ENCODE results near the gene NEURL1.
"Not testable (repeated sequence)": the region's sequence is repeated elsewhere in the genome, so short reads cannot be mapped to it uniquely, and the experiment has no call there.

NEURL1 gene

DNA sequence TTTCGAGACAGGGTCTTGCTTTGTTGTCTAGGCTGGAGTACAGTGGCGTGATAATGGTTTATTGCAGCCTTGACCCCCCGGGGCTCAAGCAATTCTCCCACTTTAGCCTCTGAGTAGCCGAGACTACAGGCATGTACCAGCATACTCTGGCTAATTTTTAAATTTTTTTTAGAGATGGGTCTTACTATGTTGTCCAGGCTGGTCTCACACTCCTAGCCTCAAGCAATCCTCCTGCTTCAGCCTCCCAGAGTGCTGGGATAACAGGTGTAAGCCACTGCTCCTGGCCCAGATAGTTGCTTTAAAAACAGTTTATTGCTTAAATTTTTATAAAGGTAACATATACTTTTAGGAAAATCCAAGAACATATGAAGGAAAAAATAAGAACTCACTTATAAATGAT is 26.3 kb downstream of the NEURL1 start:
- no peak for DNase-seq

DNA sequence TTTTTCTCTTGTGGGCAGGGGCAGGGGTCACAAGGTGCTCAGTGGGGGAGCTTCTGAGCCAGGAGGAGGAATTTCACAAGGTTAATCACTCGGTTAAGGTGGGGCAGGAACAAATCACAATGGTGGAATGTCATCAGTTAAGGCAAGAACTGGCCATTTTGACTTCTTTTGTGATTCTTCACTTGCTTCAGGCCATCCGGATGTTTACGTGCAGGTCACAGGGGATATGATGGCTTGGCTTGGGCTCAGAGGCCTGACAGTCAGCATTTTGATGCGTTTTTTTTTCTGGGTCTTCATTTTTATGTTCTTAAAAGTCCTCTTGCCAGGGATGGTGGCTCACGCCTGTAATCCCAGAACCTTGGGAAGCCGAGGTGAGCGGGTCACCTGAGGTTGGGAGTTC is 28.5 kb downstream of the NEURL1 start:
- DNase-seq = not testable (repeated sequence)

- no peak for DNase-seq
Observed at GRCh38 chr10:103523683-103524082, 30.2 kb downstream of the NEURL1 start.

- no peak for DNase-seq
Observed at GRCh38 chr10:103525901-103526300, 32.4 kb downstream of the NEURL1 start.

DNA sequence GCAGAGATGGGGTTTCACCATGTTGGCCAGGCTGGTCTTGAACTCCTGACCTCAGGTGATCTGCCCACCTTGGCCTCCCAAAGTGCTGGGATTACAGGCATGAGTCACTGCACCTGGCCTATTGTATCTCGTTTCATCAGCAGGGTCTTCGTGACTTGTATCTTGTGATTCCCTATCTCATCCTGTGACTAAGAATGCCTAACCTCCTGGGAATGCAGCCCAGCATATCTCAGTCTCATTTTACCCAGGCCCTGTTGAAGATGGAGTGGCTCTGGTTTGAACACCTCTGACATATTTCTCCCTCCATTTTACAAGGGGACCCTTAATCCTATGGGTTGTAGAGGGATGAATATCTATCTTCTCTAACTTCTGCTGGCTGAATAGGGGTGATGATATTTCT is 34.0 kb downstream of the NEURL1 start:
- not testable (repeated sequence) for DNase-seq

DNA sequence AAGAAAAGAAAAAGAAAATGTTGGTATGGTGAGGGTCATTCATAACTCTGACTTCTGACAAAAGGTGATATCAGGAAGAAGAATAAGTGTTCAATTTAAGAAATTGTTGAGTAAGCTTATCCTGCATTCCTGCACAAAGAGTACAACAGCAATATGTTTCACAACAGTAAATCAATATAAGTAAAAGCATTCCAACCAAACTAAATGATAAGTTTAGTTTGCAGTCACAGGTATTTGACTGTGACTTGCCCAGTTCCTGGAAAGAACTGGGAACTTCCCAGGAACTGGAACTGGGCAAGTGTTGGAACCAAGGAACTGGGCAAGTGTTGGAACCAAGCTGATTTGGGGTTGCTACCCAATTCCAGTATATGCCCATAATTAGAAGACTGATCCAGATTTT is 35.0 kb downstream of the NEURL1 start:
- DNase-seq = no peak

DNA sequence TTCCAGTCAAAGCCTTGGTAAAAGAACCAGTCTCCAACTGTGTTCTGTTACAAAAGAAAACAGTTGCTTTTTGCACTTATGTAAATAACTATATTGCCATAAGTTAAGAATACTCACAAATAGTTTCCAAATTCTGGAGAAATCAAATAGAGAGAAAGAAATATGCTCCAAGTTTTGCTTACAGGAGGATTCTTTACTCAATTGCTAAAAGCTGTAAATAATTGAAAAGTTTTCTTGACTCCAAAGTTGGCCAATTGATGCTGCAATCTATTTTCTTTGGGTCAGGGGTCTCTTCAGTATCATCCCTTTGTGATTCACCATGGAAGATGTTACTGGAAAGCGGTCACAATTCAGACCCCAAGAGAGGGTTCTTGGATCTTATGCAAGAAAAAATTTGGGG is 36.0 kb downstream of the NEURL1 start:
- no peak for DNase-seq

GRCh38 chr10:103533827-103534226 is 40.3 kb downstream of the NEURL1 start:
- no peak for DNase-seq

DNA sequence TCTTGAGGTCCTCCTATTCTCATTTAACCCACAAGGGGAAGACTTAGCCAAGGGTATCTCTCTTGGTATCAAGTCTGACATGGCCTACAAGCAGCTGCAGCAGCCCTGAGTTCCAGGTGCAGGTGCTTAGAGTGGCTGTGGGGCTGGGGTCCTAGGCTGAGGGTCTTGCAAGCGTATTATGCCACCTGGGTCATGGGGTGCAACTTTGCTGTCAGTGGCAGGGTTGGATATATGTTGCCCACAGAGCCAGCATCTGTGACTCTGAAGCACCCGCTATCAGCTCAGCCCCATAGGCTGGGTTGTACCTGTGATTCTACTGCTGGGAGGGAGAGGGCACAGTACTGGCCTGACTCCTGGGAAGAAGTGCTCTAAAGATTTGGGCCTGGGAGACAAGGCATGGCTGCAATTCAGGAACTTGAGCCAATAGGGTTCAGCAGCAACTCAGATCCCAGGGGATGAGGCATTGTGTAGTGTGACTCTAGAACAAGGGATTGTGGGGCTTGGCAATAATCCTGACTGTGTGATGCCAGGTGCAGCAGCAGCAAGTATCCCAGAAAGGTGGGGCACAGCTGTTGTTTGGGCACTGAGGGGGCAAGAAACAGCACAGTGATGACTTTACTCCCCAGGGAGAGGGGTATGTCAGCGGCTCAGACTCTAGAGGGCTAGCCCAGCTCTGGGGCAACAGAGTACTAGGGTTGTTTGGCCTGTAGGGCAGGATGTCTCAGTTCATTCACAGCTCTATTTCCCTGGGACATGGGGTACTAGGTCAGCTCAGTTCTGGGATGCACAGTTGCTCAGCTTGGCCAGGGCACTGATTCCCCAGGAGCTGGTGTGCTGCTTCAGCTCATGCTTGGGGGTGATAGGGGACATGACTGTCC is 41.4 kb downstream of the NEURL1 start:
- no peak for DNase-seq

DNA sequence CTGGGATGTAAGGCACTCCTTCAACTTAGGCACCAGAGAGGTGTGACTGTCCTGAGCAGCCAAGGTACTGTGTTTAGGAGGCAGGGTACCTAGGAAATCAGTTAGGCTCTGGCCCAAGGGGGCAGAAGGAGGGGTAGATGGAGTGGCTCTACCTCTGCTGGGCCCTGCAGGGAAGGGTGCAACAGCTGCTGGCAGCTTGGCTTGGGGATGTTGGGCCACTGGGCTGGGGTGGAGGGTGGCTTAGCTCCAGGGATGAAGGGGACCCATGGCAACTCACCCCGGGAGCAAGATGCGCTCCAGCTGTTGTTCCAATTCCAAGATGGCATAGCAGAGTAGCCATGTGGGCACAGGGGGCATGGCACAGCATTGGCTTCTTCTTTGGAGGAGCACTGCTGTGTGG is 42.1 kb downstream of the NEURL1 start:
- no peak for DNase-seq

DNA sequence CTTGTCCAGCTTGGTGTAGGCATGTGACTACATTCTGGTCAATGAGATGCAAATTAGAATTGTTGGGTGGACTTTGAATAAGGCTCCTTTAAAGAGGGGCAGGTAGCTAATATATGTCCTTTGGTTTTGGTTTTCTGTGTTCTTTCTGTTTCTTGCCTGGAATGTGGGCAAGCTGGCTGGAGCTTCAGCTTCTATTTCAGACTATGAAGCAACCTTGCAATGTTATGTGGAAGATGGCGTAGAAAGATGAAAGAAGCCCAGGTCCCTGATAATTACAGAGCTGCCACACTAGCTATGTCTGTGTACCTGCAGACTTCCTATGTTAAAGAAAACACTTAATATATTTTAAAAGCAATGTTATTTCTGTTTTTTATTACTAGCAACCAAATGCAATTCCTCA is 46.2 kb downstream of the NEURL1 start:
- DNase-seq = no peak

- no peak for DNase-seq
Observed at GRCh38 chr10:103540722-103541121, 47.2 kb downstream of the NEURL1 start.

DNA sequence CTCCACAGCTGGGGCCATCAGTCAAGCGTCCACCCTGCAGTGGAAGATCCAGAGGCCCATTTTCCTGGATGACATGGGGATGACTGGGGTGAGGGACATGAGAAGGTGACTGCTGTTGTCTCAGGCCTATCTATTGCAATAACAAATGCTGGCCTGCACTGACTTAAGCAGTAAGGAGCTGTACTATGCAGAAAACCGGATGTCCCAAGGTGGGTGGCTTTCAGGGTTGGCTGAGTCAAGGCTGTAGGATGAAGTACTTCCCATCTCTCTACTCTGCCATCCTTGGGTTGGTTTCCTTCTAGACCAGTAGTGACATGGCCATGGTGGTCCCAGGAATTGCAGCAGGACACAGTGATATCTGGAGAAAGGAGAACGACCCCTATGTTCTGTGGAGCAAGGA is 48.1 kb downstream of the NEURL1 start:
- no peak for DNase-seq

DNA sequence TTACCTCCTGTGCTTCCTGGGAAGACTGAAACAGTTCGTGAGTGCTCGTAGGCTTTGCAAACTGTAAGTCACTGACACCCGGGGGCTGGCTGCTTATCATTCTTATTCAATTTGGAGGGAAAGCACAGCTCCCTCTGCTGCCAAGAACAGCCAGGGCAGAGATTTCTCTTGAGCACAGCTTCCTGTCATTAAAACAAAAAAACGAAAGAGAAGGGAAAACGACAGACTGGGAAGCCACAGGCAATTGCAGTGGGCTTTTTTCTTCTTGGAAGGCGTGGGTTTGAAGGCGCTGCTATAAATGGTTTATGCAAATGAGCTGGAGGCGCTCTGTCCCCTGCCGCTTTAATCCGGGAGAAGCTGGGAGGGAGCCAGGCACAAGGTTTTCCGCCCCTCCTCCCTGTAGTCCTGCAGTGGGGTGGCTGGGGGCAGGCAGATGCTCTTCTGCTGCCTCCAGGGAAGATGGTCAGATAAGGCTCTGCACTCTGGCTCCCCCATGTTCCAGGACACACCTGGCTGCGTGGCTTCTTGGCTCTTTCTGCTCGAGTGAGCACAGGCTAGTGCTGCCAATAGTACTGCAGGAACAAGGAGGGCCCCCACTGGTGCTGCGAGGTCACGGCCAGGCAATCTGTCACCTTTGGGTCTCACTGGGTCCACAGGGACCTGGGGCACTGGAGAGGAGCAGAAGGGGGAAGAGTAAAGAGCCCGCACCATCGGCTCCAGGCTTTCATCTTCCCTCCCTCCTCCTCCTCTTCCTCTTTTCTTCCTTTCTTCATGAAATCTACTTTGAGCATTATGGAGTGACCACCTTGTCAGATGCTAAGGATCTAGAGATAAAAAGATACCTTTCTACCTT is 49.5 kb downstream of the NEURL1 start:
- peak; percentile 87 for DNase-seq

GRCh38 chr10:103543617-103544525 is 50.4 kb downstream of the NEURL1 start:
- DNase-seq = peak; percentile 33

DNA sequence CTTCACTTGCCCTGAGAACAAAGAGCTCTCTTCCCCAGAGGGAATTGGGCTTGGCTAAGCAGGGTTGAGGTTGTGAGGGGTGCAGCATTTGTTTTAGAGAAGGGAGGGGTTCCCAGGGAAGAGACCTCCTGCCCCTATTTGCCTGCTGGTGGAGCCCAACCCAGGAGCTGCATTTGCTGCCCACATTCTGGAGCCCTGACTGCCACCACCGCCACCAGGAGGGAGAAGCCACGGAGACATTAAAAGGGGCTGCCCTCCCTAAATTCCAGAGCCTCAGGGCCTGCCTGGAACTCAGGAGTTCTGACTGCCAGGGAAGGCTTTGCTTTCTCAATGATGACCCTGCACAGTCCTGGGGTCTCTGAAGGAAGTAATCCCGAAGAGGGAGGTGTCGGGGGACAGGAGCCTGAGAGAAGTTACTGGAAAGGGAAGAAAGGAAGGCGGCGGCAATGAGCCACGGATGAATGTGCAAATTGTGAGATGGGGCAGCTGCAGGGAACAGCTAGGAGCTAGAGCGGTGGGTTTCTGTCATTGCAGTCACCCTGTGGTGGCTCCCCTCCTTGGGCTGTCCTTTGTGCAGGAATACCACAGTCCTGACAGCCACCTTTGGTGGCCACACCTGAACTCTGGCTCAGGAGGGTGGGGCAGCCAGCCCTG is 51.3 kb downstream of the NEURL1 start:
- no peak for DNase-seq

DNA sequence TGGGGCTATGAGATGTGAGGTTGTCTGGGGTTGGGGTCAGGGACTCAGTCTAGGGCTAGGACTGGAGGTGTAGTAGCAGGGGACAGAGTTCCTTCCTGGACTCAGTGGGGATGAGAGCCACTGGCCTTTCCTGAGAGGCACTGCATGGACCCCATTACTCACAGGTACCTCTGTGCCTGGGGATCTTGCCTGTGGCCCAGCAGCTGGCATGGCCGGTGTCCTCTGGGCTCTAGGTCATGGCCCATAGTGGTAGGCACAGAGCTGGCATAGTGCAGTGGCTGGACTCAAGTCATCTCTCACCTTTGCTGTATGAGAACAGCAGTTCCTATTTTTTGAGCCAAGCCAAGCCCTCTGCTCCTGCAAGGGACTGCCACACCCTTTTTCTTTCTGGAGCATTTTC is 51.9 kb downstream of the NEURL1 start:
- DNase-seq = no peak

DNA sequence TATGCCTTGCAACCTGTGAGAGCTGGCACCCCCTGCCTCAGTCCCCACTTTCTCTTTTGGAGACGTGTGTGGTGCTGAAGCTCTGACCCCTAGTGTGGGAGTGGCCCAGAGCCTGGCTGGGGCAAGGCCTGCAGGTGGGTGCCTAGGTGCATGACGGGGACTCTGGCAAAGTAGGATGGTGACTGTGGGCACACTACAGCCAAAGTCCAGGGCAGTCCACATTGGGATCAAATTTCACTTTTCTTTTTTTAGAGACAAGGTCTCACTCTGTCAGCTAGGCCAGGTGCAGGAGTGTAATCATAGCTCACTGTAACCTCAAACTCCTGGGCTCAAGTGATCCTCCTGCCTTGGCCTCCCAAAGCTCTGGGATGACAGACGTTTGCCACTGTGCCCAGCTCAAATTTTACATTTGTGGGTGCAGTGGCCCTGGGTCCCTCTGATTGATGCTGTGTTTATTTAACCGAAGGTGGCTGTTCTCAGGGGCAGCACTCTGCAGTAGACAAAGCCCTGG is 52.3 kb downstream of the NEURL1 start:
- peak; percentile 79 for DNase-seq

DNA sequence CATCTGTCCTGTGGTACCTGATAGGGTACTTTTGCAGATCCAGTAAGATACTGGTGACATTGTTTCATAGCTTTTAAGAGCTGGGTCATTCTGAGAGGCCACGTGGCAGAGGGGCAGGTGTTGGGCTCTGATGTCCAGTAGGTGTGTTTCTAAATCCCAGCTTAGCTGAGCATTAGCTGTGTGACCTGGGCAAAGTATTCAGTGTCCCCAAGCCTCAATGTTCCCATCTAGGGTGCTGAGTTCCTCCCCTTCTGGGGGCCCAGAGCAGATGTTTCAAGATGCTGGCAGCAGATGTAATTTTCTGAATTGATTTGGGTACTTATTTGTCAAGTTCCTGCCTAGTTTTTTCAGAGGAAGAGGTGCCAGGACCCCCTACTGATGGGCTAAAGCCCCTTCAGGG is 52.9 kb downstream of the NEURL1 start:
- DNase-seq = peak; percentile 55

GRCh38 chr10:103547391-103547946 is 54.0 kb downstream of the NEURL1 start:
- peak; percentile 51 for DNase-seq

GRCh38 chr10:103548006-103548405 is 54.5 kb downstream of the NEURL1 start:
- DNase-seq = peak; percentile 35
